HUES48 (cell line): ENCODE results near the gene FHAD1.
"Not testable (repeated sequence)": the region's sequence is repeated elsewhere in the genome, so short reads cannot be mapped to it uniquely, and the experiment has no call there.

Experiments used
- H3K27ac ChIP-seq: one replicate; pipeline ENCODE4 v1.7.0; 2013; ENCODE audit warnings: low read depth, low read length, inconsistent platforms
- H3K27me3 ChIP-seq: 2 replicates; pipeline ENCODE4 v1.6.1; 2013; ENCODE audit warnings: mild to moderate bottlenecking, low read length; ENCODE audit not compliant: control insufficient read depth, insufficient read depth
- H3K36me3 ChIP-seq: 2 replicates; pipeline ENCODE4 v1.6.1; 2013; ENCODE audit warnings: low read length; ENCODE audit not compliant: control insufficient read depth, insufficient read depth
- H3K4me1 ChIP-seq: 2 replicates; pipeline ENCODE4 v1.6.1; 2013; ENCODE audit warnings: mild to moderate bottlenecking, low read length; ENCODE audit not compliant: control insufficient read depth, insufficient read depth
- H3K4me3 ChIP-seq: 2 replicates; pipeline ENCODE4 v1.5.1; 2013; ENCODE audit warnings: mild to moderate bottlenecking, low read depth, low read length
- H3K9ac ChIP-seq: 2 replicates; pipeline ENCODE4 v1.6.1; 2013; ENCODE audit warnings: mild to moderate bottlenecking, low read depth, low read length, moderate library complexity
- H3K9me3 ChIP-seq: 2 replicates; pipeline ENCODE4 v1.6.1; 2013; ENCODE audit warnings: low read length; ENCODE audit not compliant: control insufficient read depth, insufficient read depth

FHAD1 gene

GRCh38 chr1:15295696-15296095, 48.7 kb downstream of the FHAD1 start:
- Histone ChIP-seq H3K4me3 (no peak overlapping the region), H3K27ac (no peak overlapping the region), H3K4me1 (no peaks in the 10 kb centered on the region), H3K27me3 (no peaks in the 10 kb centered on the region), H3K9me3 (peaks cover 5% of the 10 kb centered on the region), H3K9ac (no peak overlapping the region), H3K36me3 (no peaks in the 10 kb centered on the region)

- Histone ChIP-seq H3K4me1 (no peaks in the 10 kb centered on the region), H3K27me3 (no peaks in the 10 kb centered on the region), H3K27ac (no peak overlapping the region), H3K4me3 (no peak overlapping the region), H3K9me3 (peaks cover 5% of the 10 kb centered on the region), H3K36me3 (no peaks in the 10 kb centered on the region), H3K9ac (no peak overlapping the region)
Observed at GRCh38 chr1:15296585-15297321, 49.7 kb downstream of the FHAD1 start.

- H3K27ac ChIP-seq, H3K4me1 ChIP-seq, H3K27me3 ChIP-seq, H3K36me3 ChIP-seq, H3K9me3 ChIP-seq, H3K9ac ChIP-seq, H3K4me3 ChIP-seq: not testable (repeated sequence)
Observed at GRCh38 chr1:15297975-15298374, 51.0 kb downstream of the FHAD1 start.

GRCh38 chr1:15299179-15299578, 52.2 kb downstream of the FHAD1 start:
- H3K4me1 ChIP-seq = no peaks in the 10 kb centered on the region
- H3K4me3 ChIP-seq = no peak overlapping the region
- no peak overlapping the region for H3K27ac ChIP-seq
- H3K36me3 ChIP-seq = no peaks in the 10 kb centered on the region
- peaks cover 5% of the 10 kb centered on the region for H3K9me3 ChIP-seq
- H3K9ac ChIP-seq = no peak overlapping the region
- H3K27me3 ChIP-seq = no peaks in the 10 kb centered on the region

- Histone ChIP-seq H3K27ac (no peak overlapping the region), H3K4me3 (no peak overlapping the region), H3K36me3 (no peaks in the 10 kb centered on the region), H3K27me3 (no peaks in the 10 kb centered on the region), H3K9me3 (peaks cover 5% of the 10 kb centered on the region), H3K4me1 (no peaks in the 10 kb centered on the region), H3K9ac (no peak overlapping the region)
Observed at GRCh38 chr1:15299806-15300205, 52.8 kb downstream of the FHAD1 start.

- Histone ChIP-seq H3K36me3 (no peaks in the 10 kb centered on the region), H3K4me1 (no peaks in the 10 kb centered on the region), H3K27me3 (no peaks in the 10 kb centered on the region), H3K4me3 (no peak overlapping the region), H3K9ac (no peak overlapping the region), H3K9me3 (no peaks in the 10 kb centered on the region), H3K27ac (no peak overlapping the region)
Observed at GRCh38 chr1:15303935-15304334, 56.9 kb downstream of the FHAD1 start.

GRCh38 chr1:15304708-15305467, 57.9 kb downstream of the FHAD1 start:
- H3K27ac ChIP-seq = no peak overlapping the region
- H3K4me3 ChIP-seq = no peak overlapping the region

GRCh38 chr1:15305468-15305770, 58.4 kb downstream of the FHAD1 start:
- Histone ChIP-seq H3K9ac (no peak overlapping the region), H3K4me1 (no peaks in the 10 kb centered on the region), H3K36me3 (no peaks in the 10 kb centered on the region), H3K4me3 (no peak overlapping the region), H3K9me3 (no peaks in the 10 kb centered on the region), H3K27ac (no peak overlapping the region), H3K27me3 (no peaks in the 10 kb centered on the region)

More at GRCh38 chr1:15304708-15305467, 57.9 kb downstream of the FHAD1 start:
- no peaks in the 10 kb centered on the region for H3K36me3 ChIP-seq
- H3K27me3 ChIP-seq = no peaks in the 10 kb centered on the region
- no peak overlapping the region for H3K9ac ChIP-seq
- H3K9me3 ChIP-seq = no peaks in the 10 kb centered on the region
- no peaks in the 10 kb centered on the region for H3K4me1 ChIP-seq

- H3K9me3 ChIP-seq, H3K27ac ChIP-seq, H3K4me3 ChIP-seq: not testable (repeated sequence)
Observed at GRCh38 chr1:15306352-15306751, 59.3 kb downstream of the FHAD1 start.

GRCh38 chr1:15308135-15308534, 61.1 kb downstream of the FHAD1 start:
- H3K27ac ChIP-seq = no peak overlapping the region
- H3K9me3 ChIP-seq = no peaks in the 10 kb centered on the region
- H3K27me3 ChIP-seq = no peaks in the 10 kb centered on the region
- no peaks in the 10 kb centered on the region for H3K36me3 ChIP-seq
- H3K4me3 ChIP-seq = no peak overlapping the region
- no peak overlapping the region for H3K9ac ChIP-seq
- no peaks in the 10 kb centered on the region; the same call in 1 of the 2 replicates for H3K4me1 ChIP-seq

More at GRCh38 chr1:15306352-15306751, 59.3 kb downstream of the FHAD1 start:
- not testable (repeated sequence) for H3K4me1 ChIP-seq, H3K27me3 ChIP-seq, H3K36me3 ChIP-seq, H3K9ac ChIP-seq

- Histone ChIP-seq H3K9me3 (no peaks in the 10 kb centered on the region), H3K4me3 (no peak overlapping the region), H3K36me3 (no peaks in the 10 kb centered on the region), H3K9ac (no peak overlapping the region), H3K27me3 (no peaks in the 10 kb centered on the region), H3K4me1 (no peaks in the 10 kb centered on the region; the same call in 1 of the 2 replicates), H3K27ac (no peak overlapping the region)
Observed at GRCh38 chr1:15308621-15309027, 61.6 kb downstream of the FHAD1 start.
